Keratinocyte (primary cell): Measurements from ENCODE around the gene C1orf35. TPM values are rescaled to one million over a fixed set of nuclear protein-coding genes. Genes with fewer than 3 reads are reported as not detected.
"Not testable (repeated sequence)": the region's sequence is repeated elsewhere in the genome, so short reads cannot be mapped to it uniquely, and the experiment has no call there.

Experiments used
- DNase-seq: peaks from one replicate; pipeline ENCODE4 v3.0.0-alpha.2; 2011; ENCODE audit warnings: low read depth, missing footprints, low spot score
- FAIRE-seq: peaks from 2 replicates; lab custom pipeline; 2011; peaks lifted over from hg19 to GRCh38; lab: Jason Lieb, UNC
- H2AFZ ChIP-seq: 2 replicates; pipeline ENCODE4 v1.6.0; 2012; ENCODE audit warnings: low read length, control low read depth, inconsistent platforms; ENCODE audit not compliant: control insufficient read depth
- H3K27ac ChIP-seq: 2 replicates; pipeline ENCODE4 v1.5.1; 2011; ENCODE audit warnings: low read length; ENCODE audit not compliant: control insufficient read depth, insufficient read depth
- H3K27me3 ChIP-seq: 3 replicates; pipeline ENCODE4 v1.6.0; 2011; ENCODE audit warnings: low read length; ENCODE audit not compliant: control insufficient read depth, insufficient read depth; ENCODE audit errors: extremely low read depth
- H3K36me3 ChIP-seq, 2 experiments: 2 replicates in 1 of 2; 3 replicates in 1 of 2; pipeline ENCODE4 v1.5.1; 2011; ENCODE audit warnings: low read length in 2 of 2, mild to moderate bottlenecking in 1 of 2; ENCODE audit not compliant: control insufficient read depth in 2 of 2, insufficient read depth in 2 of 2; ENCODE audit errors: extremely low read depth in 1 of 2
- H3K4me1 ChIP-seq: 3 replicates; pipeline ENCODE4 v1.5.1; 2011; ENCODE audit warnings: low read length; ENCODE audit not compliant: control insufficient read depth, insufficient read depth; ENCODE audit errors: extremely low read depth
- H3K4me2 ChIP-seq: 3 replicates; pipeline ENCODE4 v1.6.0; 2011; ENCODE audit warnings: low read depth, low read length; ENCODE audit not compliant: control insufficient read depth, insufficient read depth; ENCODE audit errors: extremely low read depth
- H3K4me3 ChIP-seq, 3 experiments: fragments of 200-600 bp in 1 of 3; sonication (generic) in 1 of 3; 2 replicates in 2 of 3; 3 replicates in 1 of 3; pipeline ENCODE4 v1.5.1; 2011 to 2016; ENCODE audit warnings: low read length in 3 of 3, mild to moderate bottlenecking in 3 of 3, control low read depth in 2 of 3, inconsistent platforms in 1 of 3, low read depth in 1 of 3, mixed read lengths in 1 of 3, mixed run types in 1 of 3, moderate library complexity in 1 of 3; ENCODE audit not compliant: control insufficient read depth in 2 of 3, insufficient read depth in 2 of 3; ENCODE audit errors: extremely low read depth in 1 of 3
- H3K79me2 ChIP-seq: 2 replicates; pipeline ENCODE4 v1.6.0; 2012; ENCODE audit warnings: low read length; ENCODE audit not compliant: control insufficient read depth, insufficient read depth
- H3K9ac ChIP-seq: 3 replicates; pipeline ENCODE4 v1.6.0; 2011; ENCODE audit warnings: low read length; ENCODE audit not compliant: control insufficient read depth, insufficient read depth; ENCODE audit errors: extremely low read depth
- H3K9me1 ChIP-seq: 3 replicates; pipeline ENCODE4 v1.6.0; 2011; ENCODE audit warnings: low read length; ENCODE audit not compliant: control insufficient read depth, insufficient read depth; ENCODE audit errors: extremely low read depth
- H3K9me3 ChIP-seq: 2 replicates; pipeline ENCODE4 v1.5.1; 2012; ENCODE audit warnings: low read depth, low read length; ENCODE audit not compliant: control insufficient read depth
- H4K20me1 ChIP-seq: 3 replicates; pipeline ENCODE4 v1.6.0; 2011; ENCODE audit warnings: low read length; ENCODE audit not compliant: control insufficient read depth, insufficient read depth; ENCODE audit errors: extremely low read depth
- CTCF ChIP-seq, 3 experiments: IDR thresholded peaks in 1 of 3; conservative IDR thresholded peaks in 1 of 3; optimal IDR thresholded peaks in 1 of 3; 2 replicates in 2 of 3; 3 replicates in 1 of 3; pipeline versions ENCODE3 to v1.5.1; 2011; ENCODE audit warnings: low read length in 3 of 3, mild to moderate bottlenecking in 3 of 3, moderate library complexity in 2 of 3, control low read depth in 1 of 3, inconsistent platforms in 1 of 3; ENCODE audit not compliant: insufficient read depth in 2 of 3; ENCODE audit errors: extremely low read depth in 1 of 3
- EZH2 ChIP-seq: IDR thresholded peaks from one replicate; pipeline ENCODE4 v1.6.1; 2012; ENCODE audit warnings: inconsistent platforms, mild to moderate bottlenecking, low read length, moderate library complexity
- dilution Hi-C: fragments of 300-500 bp; cut with MboI; formaldehyde crosslinking; loops from one replicate; pipeline ENCODE4 v1.7.0; 2020; ENCODE audit warnings: low sequenced_read_pairs; ENCODE audit not compliant: extremely low pct_ligation_motif_present
- polyA plus RNA-seq, 5 experiments: library from polyadenylated mRNA; depleted of rRNA in 3 of 5; stranded (reverse) in 3 of 5; stranded (forward) in 1 of 5; unstranded in 1 of 5; fragments of >200 nt; gene quantifications; 1 replicate in 1 of 5; 2 replicates in 3 of 5; 3 replicates in 1 of 5; pipeline versions ENCODE4 v1.2.1 to v1.2.3, GENCODE V29; 2011 to 2012; ENCODE audit warnings: missing spikeins in 2 of 5, low read depth in 1 of 5, low replicate concordance in 1 of 5

The C1orf35 gene
- polyA plus RNA-seq, 1 donor (not counting 4 experiments of a cell fraction or from before 2014, with no cell fraction given), result 8.2 TPM

GRCh38 chr1:228112167-228112566, 9.0 kb upstream of the C1orf35 start:
- FAIRE-seq (no peak), DNase-seq (no peak)
- H3K9me1 ChIP-seq, result no peaks in the 10 kb centered on the region
- H3K79me2 ChIP-seq, result peaks cover 17% of the 10 kb centered on the region
- peaks cover 12% of the 10 kb centered on the region for H3K4me1 ChIP-seq
- no peak overlapping the region for H3K4me2 ChIP-seq
- H2AFZ ChIP-seq, result no peak overlapping the region
- no peak overlapping the region for H3K4me3 ChIP-seq
- H3K36me3 ChIP-seq, result peaks cover 3 to 5% of the 10 kb centered on the region in 2 experiments
- H3K9me3 ChIP-seq, result no peaks in the 10 kb centered on the region
- dilution Hi-C loops, result no loop called here
- no peaks in the 10 kb centered on the region for H3K27me3 ChIP-seq
- no peak overlapping the region for H3K27ac ChIP-seq
- no peaks in the 10 kb centered on the region for H4K20me1 ChIP-seq
- no peak overlapping the region for H3K9ac ChIP-seq
- TF ChIP-seq EZH2, result no peak
- TF ChIP-seq CTCF (optimal IDR thresholded peaks at IDR 0.05 in 1 of 3, IDR thresholded peaks at IDR 0.05 in 1 of 3, conservative IDR thresholded peaks at IDR 0.05 in 1 of 3; ENCODE audit: extremely low read depth in 1 of 3, insufficient read depth in 2 of 3, low read length in 3 of 3), result no peak

- DNase-seq, H3K4me2 ChIP-seq, H3K9me1 ChIP-seq, H4K20me1 ChIP-seq, FAIRE-seq, H2AFZ ChIP-seq, H3K27ac ChIP-seq, H3K9ac ChIP-seq, H3K36me3 ChIP-seq, H3K4me3 ChIP-seq, H3K9me3 ChIP-seq, H3K27me3 ChIP-seq, dilution Hi-C loops: not testable (repeated sequence)
- Histone ChIP-seq H3K4me1 (peaks cover 12% of the 10 kb centered on the region), H3K79me2 (peaks cover 17% of the 10 kb centered on the region)
Measured at GRCh38 chr1:228111315-228111714, 8.2 kb upstream of the C1orf35 start.

- H3K36me3 ChIP-seq, result peaks cover 3 to 14% of the 10 kb centered on the region in 2 experiments
- TF ChIP-seq EZH2 (no peak), CTCF (optimal IDR thresholded peaks at IDR 0.05 in 1 of 3, IDR thresholded peaks at IDR 0.05 in 1 of 3, conservative IDR thresholded peaks at IDR 0.05 in 1 of 3; ENCODE audit: extremely low read depth in 1 of 3, insufficient read depth in 2 of 3, low read length in 3 of 3) (no peak)
- no peak overlapping the region for H2AFZ ChIP-seq
- no peaks in the 10 kb centered on the region for H3K9me1 ChIP-seq
- dilution Hi-C loops, result no loop called here
- H3K4me3 ChIP-seq, result no peak overlapping the region
- H4K20me1 ChIP-seq, result no peaks in the 10 kb centered on the region
- H3K27me3 ChIP-seq, result no peaks in the 10 kb centered on the region
- no peak overlapping the region for H3K27ac ChIP-seq
- H3K4me2 ChIP-seq, result no peak overlapping the region
- peaks cover 17% of the 10 kb centered on the region for H3K79me2 ChIP-seq
- DNase-seq, result no peak
- no peaks in the 10 kb centered on the region for H3K9me3 ChIP-seq
- no peak for FAIRE-seq
- peaks cover 12% of the 10 kb centered on the region for H3K4me1 ChIP-seq
- H3K9ac ChIP-seq, result no peak overlapping the region
Measured at GRCh38 chr1:228110556-228110955, 7.4 kb upstream of the C1orf35 start.
